Transverse colon (tissue), 4 donors: ENCODE data around the gene SPOCK3. TPM values are rescaled to one million over a fixed set of nuclear protein-coding genes. Genes with fewer than 3 reads are reported as not detected.

ENCODE experiments used
- DNase-seq: peaks from one replicate; pipeline ENCODE4 v3.0.0-alpha.2; 2019
- H3K27ac ChIP-seq, 4 donors: fragments of 200-600 bp; sonication (generic); 2 replicates each; pipeline ENCODE4 v1.5.1; 2016 to 2018; ENCODE audit warnings: inconsistent platforms in 4 of 4
- H3K27me3 ChIP-seq: fragments of 200-600 bp; sonication (generic); 2 replicates; pipeline ENCODE4 v1.5.1; 2017; ENCODE audit warnings: inconsistent platforms
- H3K36me3 ChIP-seq, 4 donors: fragments of 200-600 bp; sonication (generic); 2 replicates each; pipeline ENCODE4 v1.5.1; 2017 to 2019; ENCODE audit warnings: inconsistent platforms in 4 of 4
- H3K4me1 ChIP-seq, 4 donors: fragments of 200-600 bp; sonication (generic); 2 replicates each; pipeline ENCODE4 v1.5.1; 2017 to 2020; ENCODE audit warnings: inconsistent platforms in 4 of 4
- H3K4me3 ChIP-seq, 4 donors: fragments of 200-600 bp; sonication (generic); 1 replicate in 1 of 4; 2 replicates in 3 of 4; pipeline versions ENCODE4 v1.5.1 to v1.6.1; 2017 to 2019; ENCODE audit warnings: inconsistent platforms in 4 of 4
- H3K9me3 ChIP-seq, 2 donors: fragments of 200-600 bp; sonication (generic); 2 replicates each; pipeline ENCODE4 v1.5.1; 2017 to 2019; ENCODE audit warnings: inconsistent platforms in 2 of 2
- EP300 ChIP-seq: sonication (generic); formaldehyde crosslinking; IDR thresholded peaks from one replicate; pipeline ENCODE4 v1.6.1; 2017; ENCODE audit warnings: antibody characterized with exemption, low read depth
- POLR2A ChIP-seq: fragments of 450-650 bp; IDR thresholded peaks from one replicate; pipeline ENCODE4 v1.6.1; 2016; ENCODE audit warnings: antibody characterized with exemption, mild to moderate bottlenecking, moderate library complexity
- POLR2AphosphoS5 ChIP-seq, 3 donors: sonication (generic); formaldehyde crosslinking; IDR thresholded peaks; one replicate each; pipeline ENCODE4 v1.6.1; 2016; ENCODE audit warnings: antibody characterized with exemption in 3 of 3
- WGBS, 2 donors: methylation state at CpG; one replicate each; pipeline ENCODE4 v1.1.5; 2018; ENCODE audit warnings: low coverage in 1 of 2; 5-methylcytosine and 5-hydroxymethylcytosine counted together
- in situ Hi-C, 4 donors: fragments of 200-750 bp; cut with MboI; loops; one replicate each; pipeline versions ENCODE4 v1.15.0 to v1.15.1; 2017; ENCODE audit warnings: low sequenced_read_pairs in 3 of 4, low pct_ligation_motif_present in 1 of 4, low pct_unique_long_range_greater_than_20kb in 1 of 4
- intact Hi-C: fragments of 100-400 bp; cut with DNase I; formaldehyde crosslinking; loops from one replicate; pipeline ENCODE4 v1.15.1; 2023; ENCODE audit warnings: low total_unique reads
- total RNA-seq, 4 donors: library from RNA; depleted of rRNA; stranded (reverse); fragments of >200 nt; gene quantifications; one replicate each; pipeline ENCODE4 v1.1.0, GENCODE V29; 2016
- TF ChIP-seq, protein P1 (sequence below), 5 experiments: fragments of 200-600 bp in 3 of 5; fragments of 450-650 bp in 2 of 5; sonication (generic) in 3 of 5; IDR thresholded peaks; 1 replicate in 2 of 5; 2 replicates in 3 of 5; pipeline ENCODE4 v1.5.1; 2016 to 2017; ENCODE audit warnings: antibody characterized with exemption in 5 of 5, inconsistent platforms in 3 of 5, mild to moderate bottlenecking in 2 of 5, moderate library complexity in 1 of 5

The SPOCK3 gene
- total RNA-seq, 4 donors from 2014 or later = 0.27 to 0.64 TPM; not detected in 2

GRCh38 chr4:166957451-166957850 lies 276.8 kb downstream of the SPOCK3 start:
- intact Hi-C loops = no loop called here
- no peak for TF ChIP-seq POLR2A
- TF ChIP-seq POLR2AphosphoS5 (IDR thresholded peaks at IDR 0.05) = no peak
- TF ChIP-seq, protein P1, sequence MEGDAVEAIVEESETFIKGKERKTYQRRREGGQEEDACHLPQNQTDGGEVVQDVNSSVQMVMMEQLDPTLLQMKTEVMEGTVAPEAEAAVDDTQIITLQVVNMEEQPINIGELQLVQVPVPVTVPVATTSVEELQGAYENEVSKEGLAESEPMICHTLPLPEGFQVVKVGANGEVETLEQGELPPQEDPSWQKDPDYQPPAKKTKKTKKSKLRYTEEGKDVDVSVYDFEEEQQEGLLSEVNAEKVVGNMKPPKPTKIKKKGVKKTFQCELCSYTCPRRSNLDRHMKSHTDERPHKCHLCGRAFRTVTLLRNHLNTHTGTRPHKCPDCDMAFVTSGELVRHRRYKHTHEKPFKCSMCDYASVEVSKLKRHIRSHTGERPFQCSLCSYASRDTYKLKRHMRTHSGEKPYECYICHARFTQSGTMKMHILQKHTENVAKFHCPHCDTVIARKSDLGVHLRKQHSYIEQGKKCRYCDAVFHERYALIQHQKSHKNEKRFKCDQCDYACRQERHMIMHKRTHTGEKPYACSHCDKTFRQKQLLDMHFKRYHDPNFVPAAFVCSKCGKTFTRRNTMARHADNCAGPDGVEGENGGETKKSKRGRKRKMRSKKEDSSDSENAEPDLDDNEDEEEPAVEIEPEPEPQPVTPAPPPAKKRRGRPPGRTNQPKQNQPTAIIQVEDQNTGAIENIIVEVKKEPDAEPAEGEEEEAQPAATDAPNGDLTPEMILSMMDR (IDR thresholded peaks at IDR 0.05) = no peak
- TF ChIP-seq EP300 = no peak
- Histone ChIP-seq H3K27ac (no peak overlapping the region), H3K4me1 (no peaks in the 10 kb centered on the region), H3K4me3 (no peak overlapping the region), H3K36me3 (no peaks in the 10 kb centered on the region), H3K9me3 (no peaks in the 10 kb centered on the region), H3K27me3 (no peaks in the 10 kb centered on the region)
- 83 to 86% methylated on average over 1 of the region's 1 CpG for WGBS, 2 donors
- in situ Hi-C loops = no loop called here
- DNase-seq = no peak

- intact Hi-C loops = no loop called here
- in situ Hi-C loops = no loop called here
These were observed 277.8 kb downstream of the SPOCK3 start for GRCh38 chr4:166956484-166956883.

DNA sequence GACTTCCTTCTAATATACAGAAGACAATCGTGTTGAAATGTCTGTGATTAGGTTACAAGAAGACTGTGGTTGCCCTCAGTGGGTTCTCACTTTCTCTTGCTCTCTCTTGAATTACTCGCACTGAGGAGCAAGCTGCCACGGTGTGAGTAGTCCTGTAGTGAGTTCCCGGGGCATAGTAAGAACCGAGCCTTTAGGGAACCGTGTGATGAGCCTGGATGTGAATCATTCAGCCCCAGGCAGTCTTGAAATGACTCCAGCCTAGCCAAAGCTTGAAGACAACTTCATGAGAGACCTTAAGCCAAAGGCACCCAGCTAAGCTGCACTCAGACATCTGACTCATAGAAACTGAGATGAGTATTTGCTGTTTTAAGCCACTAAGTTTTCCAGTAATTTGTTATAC lies 292.7 kb downstream of the SPOCK3 start:
- Histone ChIP-seq H3K4me3 (no peak overlapping the region), H3K4me1 (no peaks in the 10 kb centered on the region), H3K27me3 (no peaks in the 10 kb centered on the region), H3K36me3 (no peaks in the 10 kb centered on the region), H3K27ac (no peak overlapping the region), H3K9me3 (no peaks in the 10 kb centered on the region)
- in situ Hi-C loops (no loop called here), intact Hi-C loops (loop anchor here (2.0 kb wide), 1 partner anchor 19 kb away; no protein-coding TSS in a partner anchor)
- TF ChIP-seq, protein P1 (IDR thresholded peaks at IDR 0.05) = no peak
- TF ChIP-seq EP300 (no peak), POLR2A (no peak), POLR2AphosphoS5 (IDR thresholded peaks at IDR 0.05) (no peak)
- no peak for DNase-seq
- WGBS, 2 donors = 71% methylated on average over 6 of the region's 6 CpGs; no CpG with 5 or more reads in 1 of the 2 donors

More at GRCh38 chr4:166956484-166956883, 277.8 kb downstream of the SPOCK3 start:
- H3K27ac ChIP-seq = no peak overlapping the region
- H3K4me3 ChIP-seq = no peak overlapping the region
- DNase-seq = no peak
- no peaks in the 10 kb centered on the region for H3K4me1 ChIP-seq
- H3K9me3 ChIP-seq = no peaks in the 10 kb centered on the region
- WGBS, 2 donors = 73 to 78% methylated on average over 2 of the region's 2 CpGs
- H3K27me3 ChIP-seq = no peaks in the 10 kb centered on the region
- TF ChIP-seq EP300 (no peak), POLR2AphosphoS5 (IDR thresholded peaks at IDR 0.05) (no peak), POLR2A (no peak)
- TF ChIP-seq, protein P1 (IDR thresholded peaks at IDR 0.05) = no peak
- H3K36me3 ChIP-seq = no peaks in the 10 kb centered on the region

GRCh38 chr4:166930464-166930863 lies 303.8 kb downstream of the SPOCK3 start:
- intact Hi-C loops = no loop called here
- no peak for TF ChIP-seq POLR2AphosphoS5 (IDR thresholded peaks at IDR 0.05)
- in situ Hi-C loops = no loop called here
- Histone ChIP-seq H3K36me3 (no peaks in the 10 kb centered on the region), H3K27me3 (no peaks in the 10 kb centered on the region), H3K27ac (no peak overlapping the region), H3K4me1 (no peaks in the 10 kb centered on the region), H3K9me3 (no peaks in the 10 kb centered on the region), H3K4me3 (no peak overlapping the region)
- 52 to 77% methylated on average over 1 of the region's 1 CpG for WGBS, 2 donors
- DNase-seq = no peak

DNA sequence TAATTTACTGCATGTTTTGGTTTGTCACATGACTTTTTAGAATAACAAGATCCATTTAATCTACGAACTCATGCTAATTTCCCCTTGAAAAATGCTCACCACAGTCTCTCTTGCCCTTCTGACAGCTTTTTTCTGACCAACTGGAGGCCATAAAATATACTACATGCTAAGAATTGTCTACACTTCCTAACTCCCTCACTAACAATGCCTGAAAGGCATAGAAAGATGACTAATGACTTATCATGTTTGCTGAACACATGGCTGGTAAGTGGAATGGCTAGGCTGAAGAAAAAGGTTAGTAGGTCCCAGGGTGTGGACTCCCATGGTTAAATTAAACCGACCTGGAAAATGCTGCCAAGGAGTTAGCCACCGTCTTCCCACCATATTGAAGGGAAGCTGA lies 309.9 kb downstream of the SPOCK3 start:
- Histone ChIP-seq H3K4me1 (no peaks in the 10 kb centered on the region), H3K9me3 (no peaks in the 10 kb centered on the region), H3K27ac (no peak overlapping the region), H3K27me3 (no peaks in the 10 kb centered on the region), H3K36me3 (no peaks in the 10 kb centered on the region), H3K4me3 (no peak overlapping the region)
- intact Hi-C loops (no loop called here), in situ Hi-C loops (no loop called here)
- 53 to 72% methylated on average over 3 of the region's 3 CpGs for WGBS, 2 donors
- DNase-seq = no peak
- TF ChIP-seq, protein P1 (IDR thresholded peaks at IDR 0.05) = no peak
- no peak for TF ChIP-seq POLR2AphosphoS5 (IDR thresholded peaks at IDR 0.05)
- no peak for TF ChIP-seq POLR2A
- TF ChIP-seq EP300 = no peak
